Right lobe of liver (tissue), 6 donors: ENCODE results near the gene FOSL2. TPM values are rescaled to one million over a fixed set of nuclear protein-coding genes. Genes with fewer than 3 reads are reported as not detected.
"Not testable (repeated sequence)": the region's sequence is repeated elsewhere in the genome, so short reads cannot be mapped to it uniquely, and the experiment has no call there.

Experiments
- ATAC-seq, 4 donors: fragments of 200-7000 bp; cut with Tn5 transposase; one replicate each; pipeline ENCODE4 v1.9.1; 2020; ENCODE audit warnings: mild to moderate bottlenecking in 4 of 4, moderate library complexity in 4 of 4
- DNase-seq, 3 donors: peaks; one replicate each; pipeline ENCODE4 v3.0.0-alpha.2; 2020
- H3K27ac ChIP-seq, 3 donors: fragments of 200-600 bp; one replicate each; pipeline ENCODE4 v1.8.0; 2022
- H3K27me3 ChIP-seq, 2 donors: fragments of 200-600 bp; one replicate each; pipeline ENCODE4 v1.8.0; 2022
- H3K36me3 ChIP-seq, 4 donors: fragments of 200-600 bp; sonication (generic) in 1 of 4; one replicate each; pipeline versions ENCODE4 v1.5.1 to v1.8.0; 2017 to 2022; ENCODE audit warnings: control low read depth in 1 of 4
- H3K4me1 ChIP-seq, 4 donors: fragments of 200-600 bp; sonication (generic) in 1 of 4; one replicate each; pipeline versions ENCODE4 v1.5.1 to v1.8.0; 2017 to 2022; ENCODE audit warnings: control low read depth in 1 of 4
- H3K4me3 ChIP-seq, 3 donors: fragments of 200-600 bp; one replicate each; pipeline ENCODE4 v1.8.0; 2022
- H3K9me3 ChIP-seq, 4 donors: fragments of 200-600 bp; sonication (generic) in 1 of 4; one replicate each; pipeline versions ENCODE4 v1.5.1 to v1.8.0; 2017 to 2022; ENCODE audit warnings: control low read depth in 1 of 4
- CTCF ChIP-seq, 4 donors: fragments of 200-600 bp in 3 of 4; fragments of 450-650 bp in 1 of 4; IDR thresholded peaks; one replicate each; pipeline versions ENCODE4 v1.5.1 to v1.8.0; 2016 to 2022; ENCODE audit warnings: antibody characterized with exemption in 4 of 4, mild to moderate bottlenecking in 2 of 4
- POLR2A ChIP-seq: fragments of 450-650 bp; IDR thresholded peaks from one replicate; pipeline ENCODE4 v1.6.1; 2017; ENCODE audit warnings: antibody characterized with exemption, mild to moderate bottlenecking
- WGBS: methylation state at CpG from one replicate; pipeline ENCODE4 v1.1.6; 2018; ENCODE audit warnings: low coverage, low lambda C conversion rate; ENCODE audit not compliant: insufficient coverage; ENCODE audit errors: missing lambda C conversion rate; 5-methylcytosine and 5-hydroxymethylcytosine counted together
- intact Hi-C, 2 donors: fragments of 100-400 bp; cut with DNase I; formaldehyde crosslinking; loops; one replicate each; pipeline versions ENCODE4 v1.11.2 to v1.14.1; 2022
- total RNA-seq, 6 experiments: library from RNA; depleted of rRNA in 2 of 6; stranded (reverse); fragments of >200 nt in 2 of 6; fragmentation: NEBNext Ultra II Directional in 3 of 6; extraction: Animal tissue kit (Norgen Biotek cat#: 25700) in 3 of 6; gene quantifications; one replicate each; pipeline versions ENCODE4 v1.1.0 to v1.2.4, GENCODE V29; 2016 to 2023
- donor health status: DM: no; HTN: yes; CAD: no.
- donor health status: DM: no; HTN: no; CAD: no.
- donor health status: DM: no; HTN: no; CAD: no.
- donor health status: DM: no; HTN: yes; CAD: no.
- donor health status: DM: no; HTN: yes; CAD: no.

The FOSL2 gene
- total RNA-seq, 6 experiments from 2014 or later, result 8.1 to 70.7 (median 14.9) TPM

GRCh38 chr2:28370354-28370753, 22.3 kb upstream of the FOSL2 start:
- peak; percentile 50 to 78 (median 66) for ATAC-seq
- Histone ChIP-seq H3K4me3 (no peak overlapping the region), H3K9me3 (no peaks in the 10 kb centered on the region), H3K36me3 (no peaks in the 10 kb centered on the region), H3K27me3 (no peaks in the 10 kb centered on the region), H3K27ac (peak overlapping the region in 1 of 3 donors; percentile 7), H3K4me1 (peaks cover 0 to 14% (median 0%) of the 10 kb centered on the region in 4 donors)
- TF ChIP-seq CTCF (IDR thresholded peaks at IDR 0.05), result no peak
- TF ChIP-seq POLR2A, result no peak
- intact Hi-C loops, result no loop called here
- peak in 2 of 3 donors; percentile 76 to 81 for DNase-seq
- 60% methylated on average over 3 of the region's 3 CpGs for WGBS

- H3K27me3 ChIP-seq, DNase-seq, H3K36me3 ChIP-seq, H3K4me3 ChIP-seq, ATAC-seq, intact Hi-C loops, H3K27ac ChIP-seq, H3K9me3 ChIP-seq: not testable (repeated sequence)
- WGBS, result 81% methylated on average over 4 of the region's 4 CpGs
- peaks cover 0 to 14% (median 0%) of the 10 kb centered on the region in 4 donors for H3K4me1 ChIP-seq
These were observed 20.9 kb upstream of the FOSL2 start for GRCh38 chr2:28371728-28372127.

GRCh38 chr2:28373854-28374253, 18.8 kb upstream of the FOSL2 start:
- Histone ChIP-seq H3K27ac (no peak overlapping the region), H3K27me3 (no peaks in the 10 kb centered on the region)
- no peak for TF ChIP-seq CTCF (IDR thresholded peaks at IDR 0.05)
- TF ChIP-seq POLR2A, result no peak

GRCh38 chr2:28374331-28374730, 18.3 kb upstream of the FOSL2 start:
- Histone ChIP-seq H3K4me3 (no peak overlapping the region), H3K36me3 (no peaks in the 10 kb centered on the region), H3K27ac (no peak overlapping the region), H3K9me3 (no peaks in the 10 kb centered on the region), H3K4me1 (peaks cover 0 to 31% (median 8%) of the 10 kb centered on the region in 4 donors), H3K27me3 (no peaks in the 10 kb centered on the region)
- no peak for DNase-seq
- 75% methylated on average over 3 of the region's 5 CpGs for WGBS
- no peak for ATAC-seq
- TF ChIP-seq CTCF (IDR thresholded peaks at IDR 0.05) (no peak), POLR2A (no peak)
- intact Hi-C loops, result no loop called here

More at GRCh38 chr2:28373854-28374253, 18.8 kb upstream of the FOSL2 start:
- no peak for DNase-seq
- H3K36me3 ChIP-seq, result no peaks in the 10 kb centered on the region
- H3K4me1 ChIP-seq, result peaks cover 0 to 27% (median 8%) of the 10 kb centered on the region in 4 donors
- ATAC-seq, result no peak
- intact Hi-C loops, result no loop called here
- H3K9me3 ChIP-seq, result no peaks in the 10 kb centered on the region
- no peak overlapping the region for H3K4me3 ChIP-seq
- WGBS, result 33% methylated on average over 4 of the region's 4 CpGs

- Histone ChIP-seq H3K9me3 (no peaks in the 10 kb centered on the region), H3K27ac (no peak overlapping the region), H3K27me3 (no peaks in the 10 kb centered on the region), H3K4me1 (peaks cover 0 to 28% (median 8%) of the 10 kb centered on the region in 4 donors), H3K4me3 (no peak overlapping the region), H3K36me3 (no peaks in the 10 kb centered on the region)
- DNase-seq (no peak), ATAC-seq (no peak)
- 83% methylated on average over 2 of the region's 3 CpGs for WGBS
- intact Hi-C loops, result no loop called here
- no peak for TF ChIP-seq POLR2A
- no peak for TF ChIP-seq CTCF (IDR thresholded peaks at IDR 0.05)
These were observed 17.4 kb upstream of the FOSL2 start for GRCh38 chr2:28375236-28375635.
